LNCAP (cell line): ENCODE measurements around the gene TGFBR2.

Source experiments
- CTCF ChIP-seq: fragments of 450-650 bp; IDR thresholded peaks from 2 replicates; pipeline ENCODE4 v1.5.1; 2017; ENCODE audit warnings: mild to moderate bottlenecking

TGFBR2 gene

GRCh38 chr3:30637310-30638219 is 31.2 kb downstream of the TGFBR2 start:
- TF ChIP-seq CTCF: no peak

GRCh38 chr3:30638685-30639412 is 32.4 kb downstream of the TGFBR2 start:
- no peak for TF ChIP-seq CTCF

GRCh38 chr3:30639937-30640336 is 33.5 kb downstream of the TGFBR2 start:
- TF ChIP-seq CTCF: no peak

GRCh38 chr3:30640851-30641250 is 34.5 kb downstream of the TGFBR2 start:
- TF ChIP-seq CTCF: no peak

GRCh38 chr3:30641416-30642251 is 35.2 kb downstream of the TGFBR2 start:
- no peak for TF ChIP-seq CTCF

- no peak for TF ChIP-seq CTCF
Observed at GRCh38 chr3:30642849-30643361, 36.5 kb downstream of the TGFBR2 start.

GRCh38 chr3:30643763-30644462 is 37.5 kb downstream of the TGFBR2 start:
- TF ChIP-seq CTCF: no peak
